SJCRH30 (cell line): Measurements from ENCODE around the gene LIPM. TPM values are rescaled to one million over a fixed set of nuclear protein-coding genes. Genes with fewer than 3 reads are reported as not detected.

ENCODE experiments used
- DNase-seq, 2 experiments: peaks; one replicate each; pipeline ENCODE4 v3.0.0-alpha.2; 2015 to 2020
- H3K27ac ChIP-seq: fragments of 250-450 bp; sonication (Bioruptor Pico); 2 replicates; pipeline ENCODE4 v1.5.1; 2020; ENCODE audit warnings: mild to moderate bottlenecking, moderate library complexity
- H3K27me3 ChIP-seq: fragments of 250-450 bp; sonication (Bioruptor Pico); 2 replicates; pipeline ENCODE4 v1.5.1; 2020; ENCODE audit warnings: mild to moderate bottlenecking, moderate library complexity
- H3K36me3 ChIP-seq: fragments of 250-450 bp; sonication (Bioruptor Pico); 2 replicates; pipeline ENCODE4 v1.5.1; 2020; ENCODE audit warnings: mild to moderate bottlenecking, moderate library complexity
- H3K4me1 ChIP-seq: fragments of 250-450 bp; sonication (Bioruptor Pico); 2 replicates; pipeline ENCODE4 v1.5.1; 2020; ENCODE audit warnings: mild to moderate bottlenecking, moderate library complexity
- H3K4me3 ChIP-seq: fragments of 250-450 bp; sonication (Bioruptor Pico); 2 replicates; pipeline ENCODE4 v1.5.1; 2020; ENCODE audit warnings: mild to moderate bottlenecking, moderate library complexity
- H3K9me3 ChIP-seq: fragments of 250-450 bp; sonication (Bioruptor Pico); replicated peaks from 2 replicates; pipeline ENCODE4 v1.5.1; 2020; ENCODE audit warnings: mild to moderate bottlenecking, moderate library complexity
- total RNA-seq: library from RNA; depleted of rRNA; stranded (reverse); fragments of >200 nt; shearing (Covaris generic); gene quantifications from 2 replicates; pipeline ENCODE4 v1.2.3, GENCODE V29; 2014; rRNA removed

LIPM gene
- not detected in 2 replicates for total RNA-seq

GRCh38 chr10:88802523-88803285, at the start of gene LIPM:
Gene LIPM (plus strand): TSS chr10:88802730. CDS start chr10:88802897, 167 bp downstream.
- Histone ChIP-seq H3K9me3 (no peaks in the 10 kb centered on the region), H3K36me3 (no peaks in the 10 kb centered on the region), H3K27ac (no peak within 1 kb of the TSS), H3K4me3 (no peak within 1 kb of the TSS), H3K27me3 (no peaks in the 10 kb centered on the region), H3K4me1 (no peaks in the 10 kb centered on the region)
- no peak for DNase-seq

- no peak for DNase-seq
- no peaks in the 10 kb centered on the region for H3K27me3 ChIP-seq
- no peak overlapping the region for H3K4me3 ChIP-seq
- no peaks in the 10 kb centered on the region for H3K9me3 ChIP-seq
- H3K36me3 ChIP-seq, result no peaks in the 10 kb centered on the region
- H3K4me1 ChIP-seq, result no peaks in the 10 kb centered on the region
- no peak overlapping the region for H3K27ac ChIP-seq
Measured at GRCh38 chr10:88754287-88754686, 48.2 kb upstream of the LIPM start.

GRCh38 chr10:88755753-88756152, 46.8 kb upstream of the LIPM start:
- Histone ChIP-seq H3K9me3 (no peaks in the 10 kb centered on the region), H3K4me1 (no peaks in the 10 kb centered on the region), H3K27ac (no peak overlapping the region), H3K27me3 (no peaks in the 10 kb centered on the region), H3K36me3 (no peaks in the 10 kb centered on the region), H3K4me3 (no peak overlapping the region)
- no peak for DNase-seq

GRCh38 chr10:88756660-88757059, 45.9 kb upstream of the LIPM start:
- Histone ChIP-seq H3K27ac (no peak overlapping the region), H3K9me3 (no peaks in the 10 kb centered on the region), H3K4me1 (no peaks in the 10 kb centered on the region), H3K27me3 (no peaks in the 10 kb centered on the region), H3K36me3 (no peaks in the 10 kb centered on the region), H3K4me3 (no peak overlapping the region)
- no peak for DNase-seq

- Histone ChIP-seq H3K27me3 (no peaks in the 10 kb centered on the region), H3K9me3 (no peaks in the 10 kb centered on the region), H3K4me3 (no peak within 1 kb of the TSS), H3K27ac (no peak within 1 kb of the TSS), H3K4me1 (no peaks in the 10 kb centered on the region), H3K36me3 (no peaks in the 10 kb centered on the region)
- DNase-seq, result no peak
Measured at GRCh38 chr10:88759366-88760101, 43.0 kb upstream of the LIPM start, which contains the start of gene LIPN. Gene LIPN (plus strand): TSS chr10:88760020. CDS start chr10:88761406, 1,386 bp downstream.

- Histone ChIP-seq H3K4me3 (no peak overlapping the region), H3K27me3 (no peaks in the 10 kb centered on the region), H3K4me1 (no peaks in the 10 kb centered on the region), H3K9me3 (no peaks in the 10 kb centered on the region), H3K27ac (no peak overlapping the region), H3K36me3 (no peaks in the 10 kb centered on the region)
- no peak for DNase-seq
Measured at GRCh38 chr10:88762906-88763305, 39.6 kb upstream of the LIPM start.

- Histone ChIP-seq H3K36me3 (no peaks in the 10 kb centered on the region), H3K4me3 (no peak overlapping the region), H3K27me3 (no peaks in the 10 kb centered on the region), H3K4me1 (no peaks in the 10 kb centered on the region), H3K9me3 (no peaks in the 10 kb centered on the region), H3K27ac (no peak overlapping the region)
- no peak for DNase-seq
Measured at GRCh38 chr10:88763441-88763840, 39.1 kb upstream of the LIPM start.

- no peaks in the 10 kb centered on the region for H3K4me1 ChIP-seq
- H3K27me3 ChIP-seq, result no peaks in the 10 kb centered on the region
- H3K9me3 ChIP-seq, result no peaks in the 10 kb centered on the region
- no peaks in the 10 kb centered on the region for H3K36me3 ChIP-seq
- DNase-seq, result no peak
- H3K27ac ChIP-seq, result no peak overlapping the region
- H3K4me3 ChIP-seq, result no peak overlapping the region
Measured at GRCh38 chr10:88764110-88764509, 38.4 kb upstream of the LIPM start.

GRCh38 chr10:88765816-88766215, 36.7 kb upstream of the LIPM start:
- Histone ChIP-seq H3K9me3 (no peaks in the 10 kb centered on the region), H3K4me1 (no peaks in the 10 kb centered on the region), H3K4me3 (no peak overlapping the region), H3K27me3 (no peaks in the 10 kb centered on the region), H3K27ac (no peak overlapping the region), H3K36me3 (no peaks in the 10 kb centered on the region)
- no peak for DNase-seq

- H3K27ac ChIP-seq, result no peak overlapping the region
- H3K4me3 ChIP-seq, result no peak overlapping the region
Measured at GRCh38 chr10:88769384-88769783, 33.1 kb upstream of the LIPM start.

GRCh38 chr10:88781206-88781605, 21.3 kb upstream of the LIPM start:
- H3K36me3 ChIP-seq, result no peaks in the 10 kb centered on the region
- H3K4me1 ChIP-seq, result no peaks in the 10 kb centered on the region
- no peaks in the 10 kb centered on the region for H3K27me3 ChIP-seq
- H3K9me3 ChIP-seq, result no peaks in the 10 kb centered on the region
- no peak overlapping the region for H3K4me3 ChIP-seq
- H3K27ac ChIP-seq, result no peak overlapping the region
- DNase-seq, result no peak

More at GRCh38 chr10:88769384-88769783, 33.1 kb upstream of the LIPM start:
- no peaks in the 10 kb centered on the region for H3K4me1 ChIP-seq
- H3K9me3 ChIP-seq, result no peaks in the 10 kb centered on the region
- H3K27me3 ChIP-seq, result no peaks in the 10 kb centered on the region
- H3K36me3 ChIP-seq, result no peaks in the 10 kb centered on the region
- no peak for DNase-seq

GRCh38 chr10:88782222-88782621, 20.3 kb upstream of the LIPM start:
- DNase-seq, result no peak
- H3K4me1 ChIP-seq, result no peaks in the 10 kb centered on the region
- no peak overlapping the region for H3K4me3 ChIP-seq
- no peaks in the 10 kb centered on the region for H3K27me3 ChIP-seq
- no peaks in the 10 kb centered on the region for H3K36me3 ChIP-seq
- H3K27ac ChIP-seq, result no peak overlapping the region
- no peaks in the 10 kb centered on the region for H3K9me3 ChIP-seq

- Histone ChIP-seq H3K4me3 (no peak overlapping the region), H3K27me3 (no peaks in the 10 kb centered on the region), H3K36me3 (no peaks in the 10 kb centered on the region), H3K9me3 (no peaks in the 10 kb centered on the region), H3K4me1 (no peaks in the 10 kb centered on the region), H3K27ac (no peak overlapping the region)
- peak in 1 of 2 experiments; percentile 3 for DNase-seq
Measured at GRCh38 chr10:88783724-88784123, 18.8 kb upstream of the LIPM start.

- Histone ChIP-seq H3K27me3 (no peaks in the 10 kb centered on the region), H3K27ac (no peak overlapping the region), H3K4me1 (no peaks in the 10 kb centered on the region), H3K9me3 (no peaks in the 10 kb centered on the region), H3K36me3 (no peaks in the 10 kb centered on the region), H3K4me3 (no peak overlapping the region)
- no peak for DNase-seq
Measured at GRCh38 chr10:88786032-88786770, 16.3 kb upstream of the LIPM start.

GRCh38 chr10:88787463-88787862, 15.1 kb upstream of the LIPM start:
- H3K4me1 ChIP-seq, result no peaks in the 10 kb centered on the region
- H3K27me3 ChIP-seq, result no peaks in the 10 kb centered on the region
- H3K27ac ChIP-seq, result no peak overlapping the region
- no peak overlapping the region for H3K4me3 ChIP-seq
- H3K36me3 ChIP-seq, result no peaks in the 10 kb centered on the region
- no peaks in the 10 kb centered on the region for H3K9me3 ChIP-seq
- DNase-seq, result no peak
